Measurements from ENCODE around the gene CPN2. TPM values are rescaled to one million over a fixed set of nuclear protein-coding genes. Genes with fewer than 3 reads are reported as not detected.

Gene CPN2
- under 1 TPM in 1 of 5 donors, not detected in 4; 0.17 TPM for polyA plus RNA-seq (ENCODE audit: insufficient read depth in 1 of 5, insufficient read length in 5 of 5, low replicate concordance in 1 of 5)
- long read RNA-seq, donor 1 = 0 reads
- long read RNA-seq, donor 2 = 0 reads
- long read RNA-seq, donor 3 = 0 reads
- long read RNA-seq, donor 4 = 0 reads
- long read RNA-seq, donor 5 = 0 reads
- long read RNA-seq, donor 6 = 0 reads
- long read RNA-seq, donor 7 = 0 reads
- long read RNA-seq, donor 8 = 0 reads

DNA sequence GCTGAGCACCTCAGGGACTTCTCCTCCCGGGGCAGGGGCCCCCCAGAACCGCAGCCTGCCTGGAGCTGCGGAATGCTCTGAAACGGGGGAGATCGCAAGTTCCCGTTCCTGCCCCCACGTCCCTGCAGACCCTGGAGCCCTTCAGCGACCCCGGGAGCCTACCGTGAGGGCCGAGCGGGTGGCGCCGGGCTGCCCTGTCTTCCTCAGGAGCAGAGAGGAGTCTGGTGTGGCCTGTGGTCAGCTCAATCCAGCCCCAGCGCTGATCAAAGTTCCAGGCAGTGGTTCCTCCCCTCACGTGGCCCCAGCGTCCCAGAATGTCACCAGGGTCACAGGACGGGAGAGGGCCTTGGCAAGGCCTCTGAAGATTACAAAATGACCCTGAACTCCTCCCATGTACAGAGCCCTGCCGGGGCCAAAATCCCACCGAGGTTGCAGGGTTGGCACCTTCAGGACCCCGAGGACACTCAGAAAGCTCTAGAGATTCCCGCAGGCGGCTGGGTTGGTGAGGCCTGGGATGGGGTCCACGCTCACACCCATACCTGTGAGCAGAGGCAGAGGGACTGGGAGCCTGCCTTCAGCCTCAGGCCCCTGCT is at the start of gene CPN2:
Gene CPN2, minus strand, starts transcription at position 249 of the 593 bp plus-strand sequence. CDS start 8,626 bp downstream, outside the sequence.
- DNase-seq = no peak

DNA sequence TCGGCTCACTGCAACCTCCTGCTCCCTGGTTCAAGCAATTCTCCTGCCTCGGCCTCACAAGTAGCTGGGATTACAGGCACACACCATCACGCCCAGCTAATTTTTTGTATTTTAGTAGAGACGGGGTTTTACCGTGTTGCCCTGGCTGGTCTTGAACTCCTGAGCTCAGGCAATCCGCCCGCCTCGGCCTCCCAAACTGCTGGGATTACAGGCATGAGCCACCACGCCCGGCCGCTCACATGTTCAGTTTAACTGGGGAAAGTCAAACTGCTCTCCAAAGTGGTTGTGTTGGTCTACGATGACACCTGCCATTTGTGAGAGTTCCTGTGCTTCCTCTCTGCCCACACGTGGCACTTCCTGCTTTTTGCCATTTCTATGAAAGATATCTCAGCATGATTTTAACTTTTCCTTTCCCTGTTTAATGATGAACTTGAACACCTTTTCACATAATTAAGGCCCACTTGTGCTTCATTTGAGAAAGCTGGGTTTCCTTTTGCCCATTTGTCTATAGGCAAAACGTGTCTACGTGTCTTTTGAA is 48.8 kb upstream of the CPN2 start:
- DNase-seq = no peak

- DNase-seq = no peak
Observed at GRCh38 chr3:194399166-194399565, 48.0 kb upstream of the CPN2 start, which contains the start of gene GP5. Gene GP5 (minus strand): TSS chr3:194399266. CDS start chr3:194398282, 984 bp downstream.

DNA sequence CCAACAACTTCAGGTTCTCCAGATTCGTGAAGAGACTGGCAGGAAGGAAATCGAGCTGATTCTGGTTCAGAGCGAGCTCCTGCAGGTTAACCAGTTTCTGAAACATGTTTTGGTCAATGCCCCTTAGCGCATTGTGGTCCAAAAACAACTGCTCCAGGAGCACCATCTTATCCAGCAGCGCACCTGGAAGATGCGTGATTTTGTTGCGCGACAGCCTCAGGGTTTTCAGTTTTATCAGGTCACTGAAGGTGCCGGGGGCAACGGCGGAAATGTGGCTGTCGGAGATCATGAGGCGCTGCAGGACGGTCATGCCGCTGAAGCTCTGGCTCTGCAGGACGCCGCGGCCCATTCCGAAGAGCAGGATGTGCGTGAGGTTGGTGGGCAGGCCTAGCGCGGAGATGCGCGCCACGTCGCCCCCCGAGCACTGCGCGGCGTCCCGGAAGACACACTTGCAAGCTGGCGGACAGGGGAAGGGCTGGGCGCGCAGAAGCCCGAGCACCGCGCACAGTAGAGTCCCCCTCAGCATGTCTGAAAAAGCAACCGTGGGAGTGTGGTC is 46.7 kb upstream of the CPN2 start:
- no peak for DNase-seq

GRCh38 chr3:194396859-194397756 is 46.0 kb upstream of the CPN2 start:
- DNase-seq = no peak

- no peak for DNase-seq
Observed at GRCh38 chr3:194396539-194396858, 45.4 kb upstream of the CPN2 start.

- DNase-seq = no peak
Observed at GRCh38 chr3:194395778-194396538, 44.8 kb upstream of the CPN2 start.

DNA sequence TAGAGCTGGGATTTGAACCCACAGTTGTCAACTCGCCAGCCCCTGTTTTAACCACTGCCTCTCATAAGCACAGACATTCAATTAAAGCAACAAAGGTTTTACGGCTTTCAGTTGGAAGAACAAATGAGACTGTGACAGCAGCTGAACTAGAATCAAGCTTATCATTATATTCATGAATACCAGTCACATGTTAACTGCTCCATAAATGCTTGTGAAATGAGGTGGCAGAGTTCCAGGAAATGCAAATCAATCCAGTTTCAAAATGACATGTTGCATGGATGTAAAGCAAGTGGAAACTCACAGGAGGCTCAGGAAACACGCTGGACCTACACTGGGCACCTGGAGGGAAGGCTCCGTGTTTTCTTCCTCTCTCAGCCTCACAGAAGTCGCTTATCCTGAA is 44.1 kb upstream of the CPN2 start:
- no peak for DNase-seq

DNA sequence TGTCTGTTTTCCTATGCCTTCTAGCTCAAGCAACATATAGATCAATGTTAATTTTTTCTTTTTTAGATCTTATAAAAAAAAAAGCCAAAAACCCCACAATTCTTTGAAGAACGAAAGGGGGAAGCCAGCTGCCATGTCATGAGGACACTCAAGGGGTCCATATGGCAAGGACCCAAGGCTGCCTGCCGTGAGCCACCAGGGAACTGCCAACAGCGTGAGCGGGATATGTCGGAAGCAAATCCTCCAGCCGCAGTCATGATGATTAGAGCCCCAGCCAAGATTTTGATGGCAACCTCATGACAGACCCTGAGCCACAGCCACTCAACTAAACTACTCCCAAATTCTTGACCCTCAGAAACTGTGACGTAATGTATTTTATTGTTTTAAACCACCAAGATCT is 41.4 kb upstream of the CPN2 start:
- DNase-seq = no peak

- no peak for DNase-seq
Observed at GRCh38 chr3:194390835-194391234, 39.7 kb upstream of the CPN2 start.

GRCh38 chr3:194389269-194389668 is 38.1 kb upstream of the CPN2 start:
- no peak for DNase-seq

DNA sequence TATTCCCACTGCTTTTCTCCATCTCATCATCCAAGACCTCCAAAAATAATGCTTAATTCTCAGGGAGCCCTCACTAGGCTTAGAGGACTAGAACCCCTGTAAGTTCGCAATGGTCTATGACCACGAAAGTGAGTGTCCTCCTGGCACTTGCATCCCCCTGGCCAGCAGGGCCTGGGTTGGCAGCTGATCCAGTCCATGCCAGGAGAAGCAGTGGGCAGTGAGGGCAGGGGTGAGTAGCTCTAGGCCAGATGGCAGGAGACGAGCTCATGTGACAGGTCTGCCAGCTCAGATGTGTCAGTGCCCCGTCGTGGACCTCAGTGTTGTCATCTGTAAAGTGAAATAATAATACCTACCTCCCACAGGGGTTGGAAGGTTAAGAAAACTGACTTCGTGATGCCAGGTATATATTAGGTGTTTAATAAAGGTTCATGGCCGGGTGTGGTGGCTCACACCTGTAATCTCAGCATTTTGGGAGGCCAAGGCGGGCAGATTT is 36.8 kb upstream of the CPN2 start:
- DNase-seq = no peak

DNA sequence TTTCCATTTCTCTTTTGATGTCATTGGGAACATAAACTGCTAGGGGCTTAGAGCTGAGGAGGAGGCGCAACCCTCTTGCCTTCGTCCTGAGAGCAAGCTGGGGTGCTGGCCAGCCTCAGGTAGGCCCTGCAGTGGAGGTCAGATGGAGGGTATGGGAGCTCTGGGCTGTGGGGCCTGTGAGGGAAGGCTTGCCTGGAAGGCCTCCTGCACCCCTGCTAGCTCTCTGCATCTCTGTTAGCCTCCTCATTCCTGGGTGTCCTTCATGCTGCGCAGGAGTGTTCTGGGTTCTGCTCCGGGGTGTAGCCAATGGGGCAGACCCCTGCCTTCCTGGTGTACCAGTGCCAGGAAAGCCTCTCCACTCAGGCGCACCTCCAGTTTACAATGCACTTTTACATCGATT is 36.1 kb upstream of the CPN2 start:
- no peak for DNase-seq

DNA sequence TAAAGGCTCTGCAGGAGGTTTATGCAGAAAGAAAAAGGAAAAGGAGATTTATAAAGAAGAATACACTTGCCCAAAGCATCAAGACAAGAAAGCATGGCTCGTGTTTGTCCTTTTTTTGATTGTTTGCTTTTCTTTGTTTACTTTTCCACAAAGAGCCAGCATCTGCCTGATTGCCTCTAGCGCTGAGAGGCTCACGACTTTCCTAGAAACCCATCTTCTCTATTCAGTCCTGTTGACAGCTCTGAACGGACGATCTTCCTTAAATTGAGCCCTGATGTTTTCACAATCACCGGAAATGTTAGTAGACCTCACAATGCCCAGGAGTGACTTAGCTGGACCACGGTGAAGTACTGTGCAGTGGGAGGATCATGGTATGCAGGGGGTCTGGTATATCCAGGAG is 35.5 kb upstream of the CPN2 start:
- DNase-seq = no peak

DNA sequence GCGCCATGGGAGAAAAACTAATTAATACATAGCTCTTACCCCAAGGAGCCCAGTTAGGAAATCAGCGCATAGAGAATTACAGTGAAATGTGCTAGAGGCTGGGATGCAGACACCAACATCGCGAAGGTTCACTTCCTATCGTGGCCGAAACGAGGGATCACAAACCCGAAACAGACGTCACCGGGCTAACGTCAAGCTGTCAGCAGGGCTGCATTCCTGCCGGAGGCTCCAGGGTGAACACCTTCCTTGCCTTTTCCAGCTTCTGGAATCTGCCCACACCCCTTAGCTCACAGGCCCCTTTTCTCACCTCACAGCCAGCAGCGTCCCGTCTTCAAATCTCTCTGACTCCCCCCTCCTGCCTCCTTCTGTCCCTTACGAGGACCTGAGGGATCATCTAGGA is 34.9 kb upstream of the CPN2 start:
- DNase-seq = no peak

DNA sequence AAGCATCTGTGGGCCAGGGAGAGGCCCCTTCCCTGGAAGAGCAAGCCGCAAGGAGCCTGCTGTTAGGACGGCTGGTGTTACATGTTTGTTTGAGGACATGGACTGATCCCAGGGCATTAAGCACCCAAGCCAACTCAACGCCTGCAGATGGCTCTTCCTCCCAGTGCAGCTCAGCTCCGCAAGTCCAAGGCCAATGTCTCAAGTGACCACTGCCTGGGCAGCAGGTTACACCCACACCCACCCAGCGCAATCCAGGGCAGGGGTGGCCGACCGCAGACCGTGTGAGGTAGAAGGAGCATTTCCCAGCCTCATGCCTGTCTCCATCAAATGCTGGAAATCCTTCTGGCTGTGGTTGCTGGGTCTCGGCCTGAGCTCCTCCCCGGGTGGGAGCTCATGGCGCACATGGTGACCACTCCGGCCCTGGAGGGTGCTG is 33.5 kb upstream of the CPN2 start:
- DNase-seq = no peak

DNA sequence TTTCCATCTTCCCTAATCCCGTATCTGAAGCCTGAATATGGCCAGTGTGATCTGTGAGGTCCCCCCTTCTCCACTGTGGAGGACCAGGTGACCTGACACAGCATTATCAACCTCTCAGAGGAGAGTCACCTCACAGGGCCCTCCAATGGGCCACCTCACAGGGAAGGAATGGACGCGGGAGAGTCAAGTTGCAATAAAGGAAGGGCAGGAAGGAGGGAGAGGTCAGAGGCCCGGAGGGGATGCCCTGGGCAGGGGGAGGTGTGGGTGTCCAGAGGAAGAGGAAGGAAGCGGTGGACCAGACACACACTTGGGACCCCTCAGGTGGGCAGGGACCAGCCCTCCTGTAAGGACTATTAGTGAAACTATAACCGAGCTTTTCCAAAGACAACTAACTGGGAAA is 33.0 kb upstream of the CPN2 start:
- no peak for DNase-seq

GRCh38 chr3:194383276-194383940 is 32.3 kb upstream of the CPN2 start:
- DNase-seq = no peak

GRCh38 chr3:194382892-194383223 is 31.7 kb upstream of the CPN2 start:
- no peak for DNase-seq

- DNase-seq = no peak
Observed at GRCh38 chr3:194382196-194382891, 31.2 kb upstream of the CPN2 start.
